Measurements from ENCODE around the gene LRFN4.

The LRFN4 gene

GRCh38 chr11:66874232-66874631 lies 17.4 kb downstream of the LRFN4 start:
- DNase-seq, result no peak

- DNase-seq, result no peak
These were observed 18.5 kb downstream of the LRFN4 start for GRCh38 chr11:66875378-66875777.

- no peak for DNase-seq
These were observed 20.9 kb downstream of the LRFN4 start for GRCh38 chr11:66877588-66878385.

GRCh38 chr11:66878474-66878873 lies 21.6 kb downstream of the LRFN4 start:
- no peak for DNase-seq

- DNase-seq, result no peak
These were observed 22.1 kb downstream of the LRFN4 start for GRCh38 chr11:66879000-66879399.

- DNase-seq, result no peak
These were observed 22.7 kb downstream of the LRFN4 start for GRCh38 chr11:66879583-66879982.

- no peak for DNase-seq
These were observed 23.1 kb downstream of the LRFN4 start for GRCh38 chr11:66879999-66880398.

- DNase-seq, result no peak
These were observed 23.9 kb downstream of the LRFN4 start for GRCh38 chr11:66880496-66881450.

GRCh38 chr11:66881451-66881835 lies 24.6 kb downstream of the LRFN4 start:
- no peak for DNase-seq

- no peak for DNase-seq
These were observed 25.1 kb downstream of the LRFN4 start for GRCh38 chr11:66881927-66882452.

- DNase-seq, result no peak
These were observed 25.7 kb downstream of the LRFN4 start for GRCh38 chr11:66882561-66883015.

- DNase-seq, result peak; percentile 89
These were observed 26.4 kb downstream of the LRFN4 start for GRCh38 chr11:66883016-66883965.

GRCh38 chr11:66884443-66884842 lies 27.6 kb downstream of the LRFN4 start:
- no peak for DNase-seq

- DNase-seq, result no peak
These were observed 28.6 kb downstream of the LRFN4 start for GRCh38 chr11:66885469-66885868.

- no peak for DNase-seq
These were observed 29.1 kb downstream of the LRFN4 start for GRCh38 chr11:66885950-66886440.

GRCh38 chr11:66886671-66887221 lies 29.9 kb downstream of the LRFN4 start:
- DNase-seq, result no peak

GRCh38 chr11:66887526-66887925 lies 30.7 kb downstream of the LRFN4 start:
- DNase-seq, result no peak

GRCh38 chr11:66888282-66888681 lies 31.4 kb downstream of the LRFN4 start:
- no peak for DNase-seq

GRCh38 chr11:66889960-66890359 lies 33.1 kb downstream of the LRFN4 start:
- DNase-seq, result no peak

GRCh38 chr11:66891851-66892660 lies 35.2 kb downstream of the LRFN4 start:
- DNase-seq, result peak; percentile 74

GRCh38 chr11:66892911-66893310 lies 36.0 kb downstream of the LRFN4 start:
- DNase-seq, result no peak
